WTC11 (cell line): Measurements from ENCODE around the gene SMOC2. TPM values are rescaled to one million over a fixed set of nuclear protein-coding genes. Genes with fewer than 3 reads are reported as not detected.

Experiments
- ATAC-seq: fragments of 200-7000 bp; cut with Tn5 transposase; 2 replicates; pipeline ENCODE4 v1.10.0; 2021; ENCODE audit warnings: mild to moderate bottlenecking, moderate library complexity
- CTCF ChIA-PET: fragments of 300-600 bp; sonication (Branson Sonifier 250); formaldehyde crosslinking; loops from one replicate; lab custom pipeline; 2021; ENCODE audit warnings: antibody characterized with exemption; lab: Charles Lee
- POLR2A ChIA-PET: fragments of 350-600 bp; sonication (Branson Sonifier 250); formaldehyde crosslinking; loops from one replicate; lab custom pipeline; 2021; ENCODE audit warnings: antibody characterized with exemption; lab: Charles Lee
- DNase-seq: peaks from one replicate; pipeline ENCODE4 v3.0.0; 2021; ENCODE audit warnings: low spot score
- H3K27ac Mint-ChIP-seq: 2 replicates; pipeline ENCODE4 v1.8.0; 2021; ENCODE audit warnings: mixed read lengths
- H3K27me3 Mint-ChIP-seq: 2 replicates; pipeline ENCODE4 v1.8.0; 2021; ENCODE audit warnings: low read depth, mild to moderate bottlenecking, moderate library complexity, mixed read lengths
- H3K36me3 Mint-ChIP-seq: 2 replicates; pipeline ENCODE4 v1.8.0; 2021; ENCODE audit warnings: mixed read lengths
- H3K4me1 Mint-ChIP-seq: 2 replicates; pipeline ENCODE4 v1.8.0; 2022; ENCODE audit warnings: mixed read lengths
- H3K4me3 Mint-ChIP-seq: 2 replicates; pipeline ENCODE4 v1.8.0; 2021; ENCODE audit warnings: mild to moderate bottlenecking, moderate library complexity, mixed read lengths
- H3K9me3 Mint-ChIP-seq: 2 replicates; pipeline ENCODE4 v1.8.0; 2021; ENCODE audit warnings: mixed read lengths
- AR ChIP-seq: fragments of 250-450 bp; sonication (Bioruptor Pico); IDR thresholded peaks from 2 replicates; pipeline ENCODE4 v1.9.0; 2021; ENCODE audit warnings: mild to moderate bottlenecking
- ARID4B ChIP-seq: sonication (generic); formaldehyde crosslinking; IDR thresholded peaks from 2 replicates; pipeline ENCODE4 v1.8.0; 2023; ENCODE audit warnings: missing genetic modification reagents, mild to moderate bottlenecking, borderline replicate concordance
- ATF1 ChIP-seq: sonication (generic); formaldehyde crosslinking; IDR thresholded peaks from 2 replicates; pipeline ENCODE4 v1.8.1; 2023; ENCODE audit warnings: mild to moderate bottlenecking, moderate library complexity, missing genetic modification reagents
- CREM ChIP-seq: sonication (generic); formaldehyde crosslinking; IDR thresholded peaks from 2 replicates; pipeline ENCODE4 v1.8.1; 2022; ENCODE audit warnings: mild to moderate bottlenecking, missing genetic modification reagents, moderate library complexity
- ETV6 ChIP-seq: sonication (generic); formaldehyde crosslinking; IDR thresholded peaks from 2 replicates; pipeline ENCODE4 v1.8.1; 2022; ENCODE audit warnings: mild to moderate bottlenecking, missing genetic modification reagents
- FOXP4 ChIP-seq: sonication (generic); formaldehyde crosslinking; IDR thresholded peaks from 2 replicates; pipeline ENCODE4 v1.8.0; 2022; ENCODE audit warnings: mild to moderate bottlenecking, missing genetic modification reagents
- GABPB1 ChIP-seq: sonication (generic); formaldehyde crosslinking; IDR thresholded peaks from 2 replicates; pipeline ENCODE4 v1.8.1; 2023; ENCODE audit warnings: mild to moderate bottlenecking, missing genetic modification reagents
- JUN ChIP-seq: sonication (generic); formaldehyde crosslinking; IDR thresholded peaks from 2 replicates; pipeline ENCODE4 v1.8.0; 2023; ENCODE audit warnings: mild to moderate bottlenecking, missing genetic modification reagents
- KAT7 ChIP-seq: sonication (generic); formaldehyde crosslinking; IDR thresholded peaks from 2 replicates; pipeline ENCODE4 v1.8.1; 2023; ENCODE audit warnings: missing genetic modification reagents, mild to moderate bottlenecking, borderline replicate concordance
- MLX ChIP-seq: sonication (generic); formaldehyde crosslinking; IDR thresholded peaks from 2 replicates; pipeline ENCODE4 v1.8.1; 2023; ENCODE audit warnings: mild to moderate bottlenecking, missing genetic modification reagents, moderate library complexity
- PRDM15 ChIP-seq: sonication (generic); formaldehyde crosslinking; IDR thresholded peaks from 2 replicates; pipeline ENCODE4 v1.8.0; 2022; ENCODE audit warnings: missing genetic modification reagents
- SMAD3 ChIP-seq: sonication (generic); formaldehyde crosslinking; IDR thresholded peaks from 2 replicates; pipeline ENCODE4 v1.8.0; 2022; ENCODE audit warnings: missing genetic modification reagents, mild to moderate bottlenecking, borderline replicate concordance
- ZNF281 ChIP-seq: sonication (generic); formaldehyde crosslinking; IDR thresholded peaks from 2 replicates; pipeline ENCODE4 v1.8.0; 2023; ENCODE audit warnings: mild to moderate bottlenecking, missing genetic modification reagents
- ZNF317 ChIP-seq: sonication (generic); formaldehyde crosslinking; IDR thresholded peaks from 2 replicates; pipeline ENCODE4 v1.8.1; 2023; ENCODE audit warnings: low read depth, mild to moderate bottlenecking, moderate library complexity, missing genetic modification reagents, borderline replicate concordance
- ZNF396 ChIP-seq: fragments of 250-450 bp; sonication (Bioruptor Pico); IDR thresholded peaks from 2 replicates; pipeline ENCODE4 v1.8.0; 2021; ENCODE audit warnings: mild to moderate bottlenecking, moderate library complexity, borderline replicate concordance
- total RNA-seq: library from RNA; stranded (reverse); gene quantifications from 3 replicates; pipeline ENCODE4 v1.2.3, GENCODE V29; 2021

Gene SMOC2
- total RNA-seq, 1 experiment from 2014 or later = 3.9 TPM

GRCh38 chr6:168615837-168616236 is 174.9 kb downstream of the SMOC2 start:
- H3K27ac Mint-ChIP-seq = no peak overlapping the region
- no peak for ATAC-seq
- POLR2A ChIA-PET = no interaction called here

More at GRCh38 chr6:168615837-168616236, 174.9 kb downstream of the SMOC2 start:
- Mint-ChIP-seq H3K4me3 (no peak overlapping the region), H3K36me3 (peaks cover 5% of the 10 kb centered on the region), H3K9me3 (no peaks in the 10 kb centered on the region), H3K4me1 (peaks cover 9% of the 10 kb centered on the region; the same call in 1 of the 2 replicates), H3K27me3 (no peaks in the 10 kb centered on the region)
- CTCF ChIA-PET = interaction anchor here (1.1 kb wide), 1 partner anchor 10 kb away, joined by 3 read pairs; no protein-coding TSS in a partner anchor
- no peak for DNase-seq
- TF ChIP-seq CREM (CRISPR knock-in tag) = no peak
- TF ChIP-seq MLX (CRISPR knock-in tag) = no peak
- TF ChIP-seq ETV6 = no peak
- TF ChIP-seq KAT7 (CRISPR knock-in tag) = no peak
- no peak for TF ChIP-seq ZNF317 (CRISPR knock-in tag)
- no peak for TF ChIP-seq JUN
- TF ChIP-seq SMAD3 (CRISPR knock-in tag) = no peak
- no peak for TF ChIP-seq FOXP4
- TF ChIP-seq PRDM15 (CRISPR knock-in tag) = no peak
- no peak for TF ChIP-seq ZNF281 (CRISPR knock-in tag)
- no peak for TF ChIP-seq AR (CRISPR knock-in tag)
- TF ChIP-seq ZNF396 = no peak
- TF ChIP-seq GABPB1 (CRISPR knock-in tag) = no peak
- no peak for TF ChIP-seq ATF1 (CRISPR knock-in tag)
- TF ChIP-seq ARID4B (CRISPR knock-in tag) = no peak
